ENCODE results near the gene CABS1.

DNA sequence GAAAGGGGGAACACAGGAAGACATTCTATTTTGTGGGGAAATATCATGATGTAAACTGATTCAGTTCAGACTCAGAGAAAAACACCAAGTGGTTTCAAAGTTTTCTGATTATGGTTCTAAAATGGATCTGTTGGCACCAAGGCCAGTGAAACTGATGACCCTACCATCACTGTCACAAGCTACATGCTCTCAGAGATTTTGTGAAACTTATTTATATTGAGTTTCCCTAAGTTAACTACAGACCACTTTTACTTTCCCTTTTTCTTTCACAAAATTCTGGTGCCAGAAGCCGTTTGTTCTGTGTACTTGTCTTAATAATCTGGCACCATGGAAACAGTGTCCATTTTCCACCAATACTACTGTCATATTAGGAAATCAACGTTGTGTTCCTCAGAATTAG, 43.4 kb upstream of the CABS1 start:
- TF ChIP-seq EZH2 (IDR thresholded peaks at IDR 0.05; ENCODE audit: low read depth, low read length, severe bottlenecking) (no peak), POLR2A (IDR thresholded peaks at IDR 0.05; ENCODE audit: control extremely low read depth in 1 of 2, low read depth in 2 of 2, low read length in 2 of 2) (no peak)
- TF ChIP-seq, protein P1, sequence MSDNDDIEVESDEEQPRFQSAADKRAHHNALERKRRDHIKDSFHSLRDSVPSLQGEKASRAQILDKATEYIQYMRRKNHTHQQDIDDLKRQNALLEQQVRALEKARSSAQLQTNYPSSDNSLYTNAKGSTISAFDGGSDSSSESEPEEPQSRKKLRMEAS (IDR thresholded peaks at IDR 0.05) = no peak
